Erythroblast (primary cell): Measurements from ENCODE around the gene ELAC2.

ENCODE experiments used
- GATA1 ChIP-seq: IDR thresholded peaks from 2 replicates; pipeline ENCODE4 v1.6.1; 2011; ENCODE audit warnings: low read depth, mild to moderate bottlenecking, control low read depth, low read length, moderate library complexity
- POLR2A ChIP-seq: IDR thresholded peaks from 2 replicates; pipeline ENCODE4 v1.6.1; 2011; ENCODE audit warnings: mild to moderate bottlenecking, low read length

GRCh38 chr17:12977008-12977751 is 40.6 kb downstream of the ELAC2 start:
- TF ChIP-seq POLR2A: no peak
- no peak for TF ChIP-seq GATA1
